DOHH2 (cell line): Measurements from ENCODE around the gene CFAP61.

Experiments
- H3F3A ChIP-seq: fragments of 200-600 bp; sonication (generic), shearing (Covaris generic); 2 replicates; pipeline ENCODE4 v1.6.0; 2016; ENCODE audit warnings: antibody characterized with exemption, mild to moderate bottlenecking; ENCODE audit not compliant: control insufficient read depth, insufficient read depth
- H3K27ac ChIP-seq: fragments of 200-600 bp; sonication (generic); 2 replicates; pipeline ENCODE4 v1.5.1; 2014; ENCODE audit warnings: low read depth, mild to moderate bottlenecking, low read length, moderate library complexity
- H3K27me3 ChIP-seq: fragments of 200-600 bp; sonication (generic); 2 replicates; pipeline ENCODE4 v1.6.1; 2014; ENCODE audit warnings: mild to moderate bottlenecking, low read length, mixed read lengths; ENCODE audit not compliant: control insufficient read depth
- H3K36me3 ChIP-seq: fragments of 200-600 bp; sonication (generic); 2 replicates; pipeline ENCODE4 v1.6.1; 2014; ENCODE audit warnings: mild to moderate bottlenecking, low read length, moderate library complexity, mixed read lengths; ENCODE audit not compliant: control insufficient read depth
- H3K4me1 ChIP-seq: fragments of 200-600 bp; sonication (generic); 2 replicates; pipeline ENCODE4 v1.6.1; 2014; ENCODE audit warnings: mild to moderate bottlenecking, low read length, mixed read lengths; ENCODE audit not compliant: control insufficient read depth
- H3K4me2 ChIP-seq: fragments of 200-600 bp; sonication (generic); 2 replicates; pipeline ENCODE4 v1.6.0; 2014; ENCODE audit warnings: mild to moderate bottlenecking, low read length, moderate library complexity
- H3K4me3 ChIP-seq: fragments of 200-600 bp; sonication (generic); 2 replicates; pipeline ENCODE4 v1.5.1; 2014; ENCODE audit warnings: mild to moderate bottlenecking, low read length, mixed read lengths
- H3K79me2 ChIP-seq: fragments of 200-600 bp; sonication (generic); 2 replicates; pipeline ENCODE4 v1.6.1; 2014; ENCODE audit warnings: mild to moderate bottlenecking, low read length, mixed read lengths; ENCODE audit not compliant: control insufficient read depth
- H3K9me2 ChIP-seq: fragments of 200-600 bp; sonication (generic); replicated peaks from 2 replicates; pipeline ENCODE4 v1.6.1; 2014; ENCODE audit warnings: mild to moderate bottlenecking, low read length, mixed read lengths; ENCODE audit not compliant: control insufficient read depth
- H3K9me3 ChIP-seq: fragments of 200-600 bp; sonication (generic); 2 replicates; pipeline ENCODE4 v1.6.1; 2014; ENCODE audit warnings: antibody characterized with exemption, low read length, mixed read lengths; ENCODE audit not compliant: control insufficient read depth, insufficient read depth
- H4K20me1 ChIP-seq: fragments of 200-600 bp; sonication (generic); 2 replicates; pipeline ENCODE4 v1.6.0; 2014; ENCODE audit warnings: low read depth, mild to moderate bottlenecking, antibody characterized with exemption, low read length, moderate library complexity; ENCODE audit not compliant: control insufficient read depth, insufficient read depth
- EZH2phosphoT487 ChIP-seq: fragments of 200-600 bp; sonication (generic); IDR thresholded peaks from 2 replicates; pipeline ENCODE4 v1.6.1; 2017; ENCODE audit warnings: borderline replicate concordance, mild to moderate bottlenecking, antibody characterized with exemption, low read length, moderate library complexity, mixed read lengths
- TF ChIP-seq, protein P1 (sequence below): fragments of 200-600 bp; sonication (generic); IDR thresholded peaks from one replicate; pipeline ENCODE4 v1.5.1; 2014; ENCODE audit warnings: antibody characterized with exemption, mild to moderate bottlenecking, low read depth, low read length; ENCODE audit not compliant: poor library complexity, severe bottlenecking

CFAP61 gene

DNA sequence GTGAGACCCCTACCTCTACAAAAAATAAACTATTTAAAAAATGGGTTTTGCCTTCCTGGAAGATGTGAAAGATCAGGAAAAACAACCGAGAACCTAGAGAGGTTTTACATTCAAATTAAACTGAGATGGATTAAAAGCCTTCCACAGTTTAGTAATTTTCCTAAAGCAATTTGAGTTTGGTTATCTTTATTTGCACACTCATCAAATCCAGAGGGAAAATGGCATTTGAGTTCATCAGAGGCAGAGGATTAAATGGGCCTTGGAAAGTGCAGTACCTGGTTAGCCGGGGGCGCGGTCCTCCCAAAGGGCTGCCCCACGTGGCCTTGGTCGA lies 158.6 kb downstream of the CFAP61 start:
- Histone ChIP-seq H3K9me3 (no peaks in the 10 kb centered on the region), H3K79me2 (no peaks in the 10 kb centered on the region), H3K4me1 (0 out of 2 replicates have a peak, but pooled peaks cover 7% of the 10 kb centered on the region), H3K27ac (no peak overlapping the region), H3K4me3 (no peak overlapping the region), H3K4me2 (no peak overlapping the region), H3K36me3 (no peaks in the 10 kb centered on the region), H3K27me3 (peaks cover 9% of the 10 kb centered on the region; the same call in 1 of the 2 replicates), H4K20me1 (no peaks in the 10 kb centered on the region), H3F3A (no peaks in the 10 kb centered on the region), H3K9me2 (no peaks in the 10 kb centered on the region)
- TF ChIP-seq EZH2phosphoT487: no peak
- TF ChIP-seq, protein P1, sequence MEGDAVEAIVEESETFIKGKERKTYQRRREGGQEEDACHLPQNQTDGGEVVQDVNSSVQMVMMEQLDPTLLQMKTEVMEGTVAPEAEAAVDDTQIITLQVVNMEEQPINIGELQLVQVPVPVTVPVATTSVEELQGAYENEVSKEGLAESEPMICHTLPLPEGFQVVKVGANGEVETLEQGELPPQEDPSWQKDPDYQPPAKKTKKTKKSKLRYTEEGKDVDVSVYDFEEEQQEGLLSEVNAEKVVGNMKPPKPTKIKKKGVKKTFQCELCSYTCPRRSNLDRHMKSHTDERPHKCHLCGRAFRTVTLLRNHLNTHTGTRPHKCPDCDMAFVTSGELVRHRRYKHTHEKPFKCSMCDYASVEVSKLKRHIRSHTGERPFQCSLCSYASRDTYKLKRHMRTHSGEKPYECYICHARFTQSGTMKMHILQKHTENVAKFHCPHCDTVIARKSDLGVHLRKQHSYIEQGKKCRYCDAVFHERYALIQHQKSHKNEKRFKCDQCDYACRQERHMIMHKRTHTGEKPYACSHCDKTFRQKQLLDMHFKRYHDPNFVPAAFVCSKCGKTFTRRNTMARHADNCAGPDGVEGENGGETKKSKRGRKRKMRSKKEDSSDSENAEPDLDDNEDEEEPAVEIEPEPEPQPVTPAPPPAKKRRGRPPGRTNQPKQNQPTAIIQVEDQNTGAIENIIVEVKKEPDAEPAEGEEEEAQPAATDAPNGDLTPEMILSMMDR: no peak

DNA sequence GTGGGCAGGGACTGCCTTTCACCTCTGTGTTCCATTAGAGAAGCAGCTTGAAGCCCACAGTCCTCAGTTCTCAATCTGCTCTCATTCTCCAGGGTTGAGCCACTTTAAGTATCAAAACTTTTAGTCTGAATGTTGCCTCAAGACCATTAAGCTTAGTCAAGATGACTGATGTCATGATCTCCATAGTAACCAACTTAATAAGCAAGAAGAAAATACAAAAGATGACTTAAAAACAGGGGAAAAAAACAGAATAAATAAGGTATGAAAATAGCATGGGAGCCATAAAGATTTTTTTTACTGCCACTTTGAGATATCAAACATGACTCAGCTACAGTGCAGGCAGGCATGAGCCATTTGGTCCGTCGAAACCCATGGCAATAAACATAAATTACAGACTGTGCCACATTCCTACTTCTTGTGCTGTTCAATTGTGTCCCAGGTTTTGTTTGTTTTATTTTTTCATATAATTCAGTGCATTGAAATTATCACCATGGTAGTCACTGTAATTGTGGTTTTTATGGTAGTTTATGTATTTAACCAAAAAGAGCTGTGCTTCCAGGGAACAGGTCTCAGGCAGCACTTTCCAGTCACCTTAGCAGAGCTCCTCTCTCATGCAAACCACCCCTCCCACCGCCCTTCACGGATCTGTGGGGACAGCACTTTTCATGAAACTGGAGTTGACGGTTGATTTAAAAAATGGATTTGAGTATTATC lies 159.1 kb downstream of the CFAP61 start:
- no peaks in the 10 kb centered on the region for H4K20me1 ChIP-seq
- H3K9me3 ChIP-seq: no peaks in the 10 kb centered on the region
- H3F3A ChIP-seq: no peaks in the 10 kb centered on the region
- no peaks in the 10 kb centered on the region for H3K36me3 ChIP-seq
- H3K4me1 ChIP-seq: 0 out of 2 replicates have a peak, but pooled peaks cover 7% of the 10 kb centered on the region
- no peak overlapping the region for H3K27ac ChIP-seq
- no peak overlapping the region for H3K4me2 ChIP-seq
- peaks cover 9% of the 10 kb centered on the region; the same call in 1 of the 2 replicates for H3K27me3 ChIP-seq
- TF ChIP-seq EZH2phosphoT487: no peak
- TF ChIP-seq, protein P1: no peak
- no peaks in the 10 kb centered on the region for H3K79me2 ChIP-seq
- H3K9me2 ChIP-seq: no peaks in the 10 kb centered on the region
- H3K4me3 ChIP-seq: no peak overlapping the region

DNA sequence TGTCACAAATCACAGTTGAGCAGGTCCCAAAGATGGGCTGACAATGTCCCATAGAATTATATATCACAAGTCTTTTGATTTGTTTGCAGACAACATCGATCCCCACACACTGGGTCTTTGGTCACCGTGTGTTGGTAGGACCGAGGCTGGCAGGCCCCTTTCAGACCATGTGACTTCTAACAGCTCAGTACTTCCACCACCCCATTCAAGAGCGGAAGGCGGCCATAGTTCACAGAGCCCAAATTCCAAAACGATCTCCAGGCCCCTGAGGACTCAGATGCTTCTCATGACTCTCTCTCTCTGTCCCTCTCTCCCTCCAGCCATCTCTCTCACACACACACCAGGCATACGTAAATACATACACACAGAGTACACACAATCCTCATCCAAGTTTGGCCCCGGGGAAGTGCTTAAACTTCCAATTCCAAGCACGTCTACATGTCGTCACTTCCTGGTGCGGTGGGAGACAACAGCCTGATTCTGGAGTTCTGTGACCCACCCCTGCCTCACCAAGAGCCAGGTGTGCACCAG lies 159.7 kb downstream of the CFAP61 start:
- H3K79me2 ChIP-seq: no peaks in the 10 kb centered on the region
- no peak overlapping the region for H3K4me3 ChIP-seq
- H3K4me2 ChIP-seq: no peak overlapping the region
- no peaks in the 10 kb centered on the region for H3K9me2 ChIP-seq
- no peak overlapping the region for H3K27ac ChIP-seq
- no peaks in the 10 kb centered on the region for H3K9me3 ChIP-seq
- no peaks in the 10 kb centered on the region for H3K36me3 ChIP-seq
- TF ChIP-seq EZH2phosphoT487: no peak
- TF ChIP-seq, protein P1: no peak
- peaks cover 9% of the 10 kb centered on the region; the same call in 1 of the 2 replicates for H3K27me3 ChIP-seq
- no peaks in the 10 kb centered on the region for H3F3A ChIP-seq
- 0 out of 2 replicates have a peak, but pooled peaks cover 7% of the 10 kb centered on the region for H3K4me1 ChIP-seq
- no peaks in the 10 kb centered on the region for H4K20me1 ChIP-seq
